ENCODE results near the gene DEPDC1B. TPM values are rescaled to one million over a fixed set of nuclear protein-coding genes. Genes with fewer than 3 reads are reported as not detected.

The DEPDC1B gene
- total RNA-seq (2021; fragmentation: NEBNext Ultra II Directional; extraction: Animal tissue kit (Norgen Biotek cat#: 25700)) (64.9 and 67.4 TPM in 2 replicates), polyA plus RNA-seq (2011; rRNA removed) (24.6 and 30.8 TPM in 2 replicates), polyA minus RNA-seq (2011; rRNA and poly(A)+ RNA removed) (48.4 and 58.5 TPM in 2 replicates)
- polyA plus RNA-seq (2011; cell fraction: cytosol; rRNA removed): 40.1 TPM
- polyA plus RNA-seq (2011; cell fraction: nucleus; rRNA removed): 39.1 TPM
- 31.1 to 64.6 TPM (median 41.7 TPM) in 4 replicates for polyA plus RNA-seq (2012, experiment 1 of 2)
- 5.4 TPM for polyA plus RNA-seq (2012, experiment 2 of 2)
- 38.5 TPM for polyA plus RNA-seq (2013, experiment 1 of 2)
- 39.2 TPM for polyA plus RNA-seq (2013, experiment 2 of 2)
- 33.1 TPM for polyA minus RNA-seq (2011; cell fraction: cytosol; rRNA and poly(A)+ RNA removed)
- 77.2 TPM for polyA minus RNA-seq (2011; cell fraction: nucleus; rRNA and poly(A)+ RNA removed)
- long read RNA-seq, experiment 1, transcript DEPDC1B-201 (11 exons, 2,499 nt): major isoform, 25 of 84 reads
- long read RNA-seq, experiment 1, partial matches to known transcripts: 31 of 84 reads
- long read RNA-seq, experiment 1, other reads (novel, unspliced or antisense): 24 of 84 reads
- long read RNA-seq, experiment 2, transcript DEPDC1B-201 (11 exons, 2,499 nt): major isoform, 30 of 43 reads
- long read RNA-seq, experiment 2, partial matches to known transcripts: 3 of 43 reads
- long read RNA-seq, experiment 2, other reads (novel, unspliced or antisense): 8 of 43 reads

- Histone ChIP-seq H3K4me1 (replicated peaks in 1 of 4; ENCODE audit: control insufficient read depth in 3 of 4, insufficient read depth in 4 of 4, low read length in 3 of 4) (peaks cover 0 to 12% (median 6%) of the 10 kb centered on the region in 4 experiments; a peak in 3 of 7 replicates), H3K23ac (ENCODE audit: insufficient read length) (no peak within 1 kb of the TSS), H2BK12ac (ENCODE audit: low read depth, low read length) (peak within 1 kb of the TSS; percentile 86), H3K9ac (replicated peaks in 1 of 4; ENCODE audit: extremely low read depth in 1 of 4, low read depth in 3 of 4, low read length in 3 of 4) (peak within 1 kb of the TSS; percentile 73 to 98 (median 92)), H3K4me2 (ENCODE audit: insufficient read depth in 1 of 2, low read depth in 2 of 2, low read length in 2 of 2) (peak within 1 kb of the TSS; percentile 82 to 88), H3K36me3 (ENCODE audit: control insufficient read depth in 2 of 4, insufficient read depth in 4 of 4, low read length in 3 of 4) (peaks cover 0 to 3% (median 0%) of the 10 kb centered on the region in 4 experiments; a peak in 1 of 8 replicates), H2AK5ac (ENCODE audit: low read depth, low read length) (peak within 1 kb of the TSS; percentile 71), H4K8ac (ENCODE audit: extremely low read depth, insufficient read depth, low read length) (peak within 1 kb of the TSS; percentile 98), H3K27me3 (replicated peaks in 1 of 4; ENCODE audit: control insufficient read depth in 3 of 4, extremely low read depth in 1 of 4, insufficient read depth in 3 of 4, low read length in 3 of 4) (no peaks in the 10 kb centered on the region), H4K20me1 (replicated peaks in 1 of 2; ENCODE audit: control insufficient read depth in 1 of 2, insufficient read depth in 2 of 2, low read length in 2 of 2) (no peaks in the 10 kb centered on the region), H3K79me1 (ENCODE audit: low read depth, low read length) (no peaks in the 10 kb centered on the region), H2BK20ac (ENCODE audit: low read length) (no peak within 1 kb of the TSS), H3K27ac (ENCODE audit: low read depth, low read length) (peak within 1 kb of the TSS; percentile 97), H4K5ac (ENCODE audit: insufficient read length, low read depth, low read length) (peak within 1 kb of the TSS; percentile 80), H3K79me2 (ENCODE audit: control insufficient read depth in 1 of 2, insufficient read depth in 2 of 2, low read length in 2 of 2) (peaks cover 14 to 44% of the 10 kb centered on the region in 2 experiments), H3K14ac (ENCODE audit: insufficient read length) (no peak within 1 kb of the TSS), H2AFZ (ENCODE audit: low read length) (peak within 1 kb of the TSS; percentile 88), H4K91ac (replicated peaks; ENCODE audit: insufficient read length, low read length) (peak within 1 kb of the TSS; percentile 56), H3K56ac (replicated peaks; ENCODE audit: insufficient read length, low read depth, low read length) (peak within 1 kb of the TSS; percentile 98), H2BK5ac (ENCODE audit: low read depth, low read length) (peak within 1 kb of the TSS; percentile 95), H3K23me2 (ENCODE audit: low read depth, low read length) (peaks cover 4% of the 10 kb centered on the region; the same call in 1 of the 2 replicates), H3K18ac (ENCODE audit: extremely low read depth, low read length) (peak within 1 kb of the TSS; percentile 93), H2BK15ac (ENCODE audit: low read length) (peak within 1 kb of the TSS; percentile 36; the same call in 1 of the 2 replicates), H3K4me3 (ENCODE audit: extremely low read depth in 1 of 4, insufficient read depth in 2 of 4, low read depth in 3 of 4, low read length in 4 of 4) (peak within 1 kb of the TSS; percentile 78 to 87 (median 86)), H3K4ac (replicated peaks; ENCODE audit: insufficient read length, low read depth, low read length) (peak within 1 kb of the TSS; percentile 88), H3K9me3 (ENCODE audit: insufficient read depth in 2 of 2, low read depth in 1 of 2, low read length in 1 of 2) (no peaks in the 10 kb centered on the region), H2BK120ac (replicated peaks; ENCODE audit: low read depth, low read length) (no peak within 1 kb of the TSS)
- ChIA-PET CTCF (ENCODE audit: partially characterized antibody) (interaction anchor here (0.6 to 5.5 kb wide), 22 partner anchors 8 to 433 kb away, joined by 3 to 34 read pairs (median 3); no protein-coding TSS in a partner anchor), POLR2A (ENCODE audit: partially characterized antibody) (interaction anchor here (0.5 to 3.3 kb wide), 33 partner anchors 8 to 404 kb away, joined by 3 to 27 read pairs (median 4); partner anchors contain the start of genes ELOVL7, ERCC8 and NDUFAF2)
- 1% methylated on average over 72 of the region's 72 CpGs; no CpG with 5 or more reads in 1 of the 2 experiments for WGBS, 2 experiments (ENCODE audit: extremely low coverage in 1 of 2, insufficient coverage in 1 of 2, insufficient read length in 1 of 2, insufficient replicate concordance in 2 of 2, low coverage in 1 of 2, low lambda C conversion rate in 2 of 2, missing lambda C conversion rate in 1 of 2)
- no peak for FAIRE-seq
- DNase-seq (ENCODE audit: low read depth in 1 of 2, low spot score in 2 of 2): peak; percentile 70 to 95
- TF ChIP-seq CTBP2 (IDR thresholded peaks at IDR 0.05; ENCODE audit: borderline replicate concordance, insufficient read depth, insufficient read length, low read length) (no peak), ASH2L (IDR thresholded peaks at IDR 0.05; ENCODE audit: low read length) (peak; percentile 87), USF2 (IDR thresholded peaks at IDR 0.05; ENCODE audit: low read length) (no peak), SUZ12 (IDR thresholded peaks at IDR 0.05; ENCODE audit: low read length) (no peak), JUND (IDR thresholded peaks at IDR 0.05; ENCODE audit: low read length) (no peak), SIN3A (conservative IDR thresholded peaks at IDR 0.05 in 1 of 2, IDR thresholded peaks at IDR 0.05 in 1 of 2; ENCODE audit: low read depth in 1 of 2, low read length in 2 of 2) (peak; percentile 13 to 63; a peak in 1 of 4 replicates)
Observed at GRCh38 chr5:60699609-60700415, at the start of gene DEPDC1B. TSS of gene DEPDC1B (minus strand) at chr5:60700166. CDS start at chr5:60700093, 73 bp downstream.

Data from H1 (cell line).